Measurements from ENCODE around the gene CCR8. TPM values are rescaled to one million over a fixed set of nuclear protein-coding genes. Genes with fewer than 3 reads are reported as not detected.

Gene CCR8
- polyA plus RNA-seq, 1 donor from 2014 or later = not detected

DNA sequence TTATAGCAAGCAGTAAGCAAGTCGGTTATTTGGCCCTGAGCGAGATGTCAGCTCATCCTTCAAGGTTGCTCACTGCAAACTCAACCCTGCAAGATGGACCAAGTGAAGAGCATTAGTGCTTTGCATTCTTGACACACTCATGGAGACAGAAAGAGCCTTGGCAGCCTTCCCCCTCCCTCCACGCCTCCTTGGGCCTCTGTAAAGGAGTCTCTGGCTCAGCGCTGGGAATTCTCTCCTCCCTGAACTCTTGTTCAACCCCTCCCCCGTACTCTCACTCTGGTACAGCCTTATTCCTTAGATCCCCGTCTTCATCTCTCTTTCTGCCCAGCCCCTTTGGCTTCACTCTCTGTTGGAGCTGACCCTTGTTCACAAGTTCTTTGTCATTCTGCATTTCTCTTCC, 47.5 kb upstream of the CCR8 start:
- H3K27ac ChIP-seq (ENCODE audit: low read length) = no peak overlapping the region
- H3K4me2 ChIP-seq (ENCODE audit: low read length) = no peak overlapping the region
- H3K36me3 ChIP-seq (ENCODE audit: insufficient read depth, low read length) = no peaks in the 10 kb centered on the region
- H3K27me3 ChIP-seq (ENCODE audit: insufficient read depth, low read depth, low read length) = no peaks in the 10 kb centered on the region
- no peaks in the 10 kb centered on the region for H3K9me3 ChIP-seq (ENCODE audit: low read length)
- H3K9me2 ChIP-seq (ENCODE audit: insufficient read depth, low read length) = no peaks in the 10 kb centered on the region
- no peaks in the 10 kb centered on the region for H3K79me2 ChIP-seq (replicated peaks; ENCODE audit: insufficient read depth, low read length)
- TF ChIP-seq, protein P1, sequence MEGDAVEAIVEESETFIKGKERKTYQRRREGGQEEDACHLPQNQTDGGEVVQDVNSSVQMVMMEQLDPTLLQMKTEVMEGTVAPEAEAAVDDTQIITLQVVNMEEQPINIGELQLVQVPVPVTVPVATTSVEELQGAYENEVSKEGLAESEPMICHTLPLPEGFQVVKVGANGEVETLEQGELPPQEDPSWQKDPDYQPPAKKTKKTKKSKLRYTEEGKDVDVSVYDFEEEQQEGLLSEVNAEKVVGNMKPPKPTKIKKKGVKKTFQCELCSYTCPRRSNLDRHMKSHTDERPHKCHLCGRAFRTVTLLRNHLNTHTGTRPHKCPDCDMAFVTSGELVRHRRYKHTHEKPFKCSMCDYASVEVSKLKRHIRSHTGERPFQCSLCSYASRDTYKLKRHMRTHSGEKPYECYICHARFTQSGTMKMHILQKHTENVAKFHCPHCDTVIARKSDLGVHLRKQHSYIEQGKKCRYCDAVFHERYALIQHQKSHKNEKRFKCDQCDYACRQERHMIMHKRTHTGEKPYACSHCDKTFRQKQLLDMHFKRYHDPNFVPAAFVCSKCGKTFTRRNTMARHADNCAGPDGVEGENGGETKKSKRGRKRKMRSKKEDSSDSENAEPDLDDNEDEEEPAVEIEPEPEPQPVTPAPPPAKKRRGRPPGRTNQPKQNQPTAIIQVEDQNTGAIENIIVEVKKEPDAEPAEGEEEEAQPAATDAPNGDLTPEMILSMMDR (IDR thresholded peaks at IDR 0.05; ENCODE audit: poor library complexity, severe bottlenecking) = no peak
- TF ChIP-seq MXI1 (conservative IDR thresholded peaks at IDR 0.05; ENCODE audit: poor library complexity, severe bottlenecking) (no peak), EZH2 (IDR thresholded peaks at IDR 0.05; ENCODE audit: borderline replicate concordance, insufficient read depth, low read length, poor library complexity, severe bottlenecking) (no peak), SMC3 (conservative IDR thresholded peaks at IDR 0.05; ENCODE audit: poor library complexity) (no peak), RAD21 (conservative IDR thresholded peaks at IDR 0.05) (no peak), POLR2AphosphoS5 (IDR thresholded peaks at IDR 0.05) (no peak), EP300 (conservative IDR thresholded peaks at IDR 0.05; ENCODE audit: poor library complexity, severe bottlenecking) (no peak), TAF1 (IDR thresholded peaks at IDR 0.05; ENCODE audit: low read depth) (no peak)
- TF ChIP-seq, protein P2, sequence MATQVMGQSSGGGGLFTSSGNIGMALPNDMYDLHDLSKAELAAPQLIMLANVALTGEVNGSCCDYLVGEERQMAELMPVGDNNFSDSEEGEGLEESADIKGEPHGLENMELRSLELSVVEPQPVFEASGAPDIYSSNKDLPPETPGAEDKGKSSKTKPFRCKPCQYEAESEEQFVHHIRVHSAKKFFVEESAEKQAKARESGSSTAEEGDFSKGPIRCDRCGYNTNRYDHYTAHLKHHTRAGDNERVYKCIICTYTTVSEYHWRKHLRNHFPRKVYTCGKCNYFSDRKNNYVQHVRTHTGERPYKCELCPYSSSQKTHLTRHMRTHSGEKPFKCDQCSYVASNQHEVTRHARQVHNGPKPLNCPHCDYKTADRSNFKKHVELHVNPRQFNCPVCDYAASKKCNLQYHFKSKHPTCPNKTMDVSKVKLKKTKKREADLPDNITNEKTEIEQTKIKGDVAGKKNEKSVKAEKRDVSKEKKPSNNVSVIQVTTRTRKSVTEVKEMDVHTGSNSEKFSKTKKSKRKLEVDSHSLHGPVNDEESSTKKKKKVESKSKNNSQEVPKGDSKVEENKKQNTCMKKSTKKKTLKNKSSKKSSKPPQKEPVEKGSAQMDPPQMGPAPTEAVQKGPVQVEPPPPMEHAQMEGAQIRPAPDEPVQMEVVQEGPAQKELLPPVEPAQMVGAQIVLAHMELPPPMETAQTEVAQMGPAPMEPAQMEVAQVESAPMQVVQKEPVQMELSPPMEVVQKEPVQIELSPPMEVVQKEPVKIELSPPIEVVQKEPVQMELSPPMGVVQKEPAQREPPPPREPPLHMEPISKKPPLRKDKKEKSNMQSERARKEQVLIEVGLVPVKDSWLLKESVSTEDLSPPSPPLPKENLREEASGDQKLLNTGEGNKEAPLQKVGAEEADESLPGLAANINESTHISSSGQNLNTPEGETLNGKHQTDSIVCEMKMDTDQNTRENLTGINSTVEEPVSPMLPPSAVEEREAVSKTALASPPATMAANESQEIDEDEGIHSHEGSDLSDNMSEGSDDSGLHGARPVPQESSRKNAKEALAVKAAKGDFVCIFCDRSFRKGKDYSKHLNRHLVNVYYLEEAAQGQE (IDR thresholded peaks at IDR 0.05; ENCODE audit: borderline replicate concordance) = no peak
- no peaks in the 10 kb centered on the region for H3F3A ChIP-seq (ENCODE audit: insufficient read depth, low read length, poor library complexity, severe bottlenecking)
- H2AFZ ChIP-seq (ENCODE audit: low read depth, low read length) = no peak overlapping the region
- no peaks in the 10 kb centered on the region for H4K20me1 ChIP-seq (ENCODE audit: insufficient read depth)
- H3K9ac ChIP-seq (ENCODE audit: low read length) = no peak overlapping the region
- no peak overlapping the region for H3K4me3 ChIP-seq (ENCODE audit: low read length)

DNA sequence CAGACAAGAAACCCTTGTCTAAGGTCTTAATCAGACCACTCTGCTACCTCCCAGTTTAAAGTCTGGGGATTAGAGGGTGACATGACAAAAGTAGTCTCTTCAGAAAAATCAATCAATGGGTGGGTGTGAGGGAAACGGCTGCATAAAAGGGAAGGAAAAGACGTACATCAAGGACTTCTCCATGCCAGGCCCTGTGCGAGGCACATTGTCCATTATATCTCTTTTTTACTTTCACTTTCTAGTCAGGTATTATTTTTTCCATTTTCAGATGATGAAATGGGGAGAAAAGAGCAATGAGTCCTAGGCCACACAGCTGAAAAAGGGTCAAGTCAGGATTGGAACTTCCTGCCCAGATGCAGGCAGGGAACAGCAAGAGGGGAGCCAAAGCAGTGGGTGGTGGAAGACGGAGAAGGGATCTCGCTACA, 45.0 kb upstream of the CCR8 start:
- TF ChIP-seq SMC3 (conservative IDR thresholded peaks at IDR 0.05; ENCODE audit: poor library complexity) (no peak), RAD21 (conservative IDR thresholded peaks at IDR 0.05) (no peak), EZH2 (IDR thresholded peaks at IDR 0.05; ENCODE audit: borderline replicate concordance, insufficient read depth, low read length, poor library complexity, severe bottlenecking) (no peak), POLR2AphosphoS5 (IDR thresholded peaks at IDR 0.05) (no peak), EP300 (conservative IDR thresholded peaks at IDR 0.05; ENCODE audit: poor library complexity, severe bottlenecking) (no peak), MXI1 (conservative IDR thresholded peaks at IDR 0.05; ENCODE audit: poor library complexity, severe bottlenecking) (no peak), TAF1 (IDR thresholded peaks at IDR 0.05; ENCODE audit: low read depth) (no peak)
- TF ChIP-seq, protein P2 (IDR thresholded peaks at IDR 0.05; ENCODE audit: borderline replicate concordance) = no peak
- TF ChIP-seq, protein P1 (IDR thresholded peaks at IDR 0.05; ENCODE audit: poor library complexity, severe bottlenecking) = no peak
- Histone ChIP-seq H3K9ac (ENCODE audit: low read length) (no peak overlapping the region), H3K27me3 (ENCODE audit: insufficient read depth, low read depth, low read length) (no peaks in the 10 kb centered on the region), H3K79me2 (replicated peaks; ENCODE audit: insufficient read depth, low read length) (no peaks in the 10 kb centered on the region), H3F3A (ENCODE audit: insufficient read depth, low read length, poor library complexity, severe bottlenecking) (no peaks in the 10 kb centered on the region), H3K9me2 (ENCODE audit: insufficient read depth, low read length) (no peaks in the 10 kb centered on the region), H3K9me3 (ENCODE audit: low read length) (no peaks in the 10 kb centered on the region), H3K4me3 (ENCODE audit: low read length) (no peak overlapping the region), H3K36me3 (ENCODE audit: insufficient read depth, low read length) (no peaks in the 10 kb centered on the region), H2AFZ (ENCODE audit: low read depth, low read length) (no peak overlapping the region), H3K27ac (ENCODE audit: low read length) (no peak overlapping the region), H4K20me1 (ENCODE audit: insufficient read depth) (no peaks in the 10 kb centered on the region), H3K4me2 (ENCODE audit: low read length) (no peak overlapping the region)

Measured in neural cell (in vitro differentiated cells).